Neural progenitor cell (in vitro differentiated cells): ENCODE measurements around the gene SPOCK1. TPM values are rescaled to one million over a fixed set of nuclear protein-coding genes. Genes with fewer than 3 reads are reported as not detected.

Source experiments
- DNase-seq: peaks from one replicate; pipeline ENCODE4 v3.0.0-alpha.2; 2016; ENCODE audit warnings: low spot score
- H2AFZ ChIP-seq: fragments of 200-600 bp; sonication (generic); replicated peaks from 2 replicates; pipeline ENCODE4 v1.6.1; 2016; ENCODE audit warnings: antibody characterized with exemption
- H3F3A ChIP-seq: fragments of 200-600 bp; sonication (generic); 2 replicates; pipeline ENCODE4 v1.6.1; 2016; ENCODE audit warnings: antibody characterized with exemption, low read depth
- H3K27ac ChIP-seq: fragments of 200-600 bp; sonication (generic); 2 replicates; pipeline ENCODE4 v1.5.1; 2016; ENCODE audit warnings: mild to moderate bottlenecking
- H3K27me3 ChIP-seq: fragments of 200-600 bp; sonication (generic); 2 replicates; pipeline ENCODE4 v1.6.1; 2016; ENCODE audit warnings: mild to moderate bottlenecking, moderate library complexity
- H3K36me3 ChIP-seq: fragments of 200-600 bp; sonication (generic); 2 replicates; pipeline ENCODE4 v1.5.1; 2016
- H3K4me1 ChIP-seq: fragments of 200-600 bp; sonication (generic); 2 replicates; pipeline ENCODE4 v1.6.1; 2016; ENCODE audit warnings: mixed run types
- H3K4me2 ChIP-seq: fragments of 200-600 bp; sonication (generic); 2 replicates; pipeline ENCODE4 v1.6.1; 2016
- H3K4me3 ChIP-seq: fragments of 200-600 bp; sonication (generic); 2 replicates; pipeline ENCODE4 v1.5.1; 2016
- H3K79me2 ChIP-seq: fragments of 200-600 bp; sonication (generic); 2 replicates; pipeline ENCODE4 v1.6.1; 2016; ENCODE audit warnings: low read depth
- H3K9ac ChIP-seq: fragments of 200-600 bp; sonication (generic); 2 replicates; pipeline ENCODE4 v1.6.1; 2016
- H3K9me3 ChIP-seq: fragments of 200-600 bp; sonication (generic); 2 replicates; pipeline ENCODE4 v1.5.1; 2016; ENCODE audit warnings: low read depth
- H4K20me1 ChIP-seq: fragments of 200-600 bp; sonication (generic); 2 replicates; pipeline ENCODE4 v1.6.1; 2016; ENCODE audit warnings: low read depth
- H3K27ac Mint-ChIP-seq: 3 replicates; pipeline ENCODE4 v1.8.0; 2021; ENCODE audit warnings: mixed read lengths
- H3K27me3 Mint-ChIP-seq: 2 replicates; pipeline ENCODE4 v1.8.0; 2022; ENCODE audit warnings: low read depth, mild to moderate bottlenecking, inconsistent platforms, moderate library complexity, mixed read lengths; ENCODE audit not compliant: insufficient read depth
- H3K36me3 Mint-ChIP-seq: 3 replicates; pipeline ENCODE4 v1.8.0; 2021; ENCODE audit warnings: mixed read lengths
- H3K4me1 Mint-ChIP-seq: 3 replicates; pipeline ENCODE4 v1.8.0; 2021; ENCODE audit warnings: mixed read lengths
- H3K4me3 Mint-ChIP-seq: 3 replicates; pipeline ENCODE4 v1.8.0; 2021; ENCODE audit warnings: mild to moderate bottlenecking, moderate library complexity, mixed read lengths
- H3K9me3 Mint-ChIP-seq: 3 replicates; pipeline ENCODE4 v1.8.0; 2020; ENCODE audit warnings: mixed read lengths
- EZH2 ChIP-seq: fragments of 200-600 bp; sonication (generic); IDR thresholded peaks from 2 replicates; pipeline ENCODE4 v1.6.1; 2017; ENCODE audit warnings: antibody characterized with exemption, mild to moderate bottlenecking, moderate library complexity
- EZH2phosphoT487 ChIP-seq: fragments of 200-600 bp; sonication (generic); IDR thresholded peaks from 2 replicates; pipeline ENCODE4 v1.6.1; 2017; ENCODE audit warnings: antibody characterized with exemption
- total RNA-seq: library from RNA; depleted of rRNA; stranded (reverse); fragments of >200 nt; gene quantifications from 2 replicates; pipeline ENCODE4 v1.2.3, GENCODE V29; 2015; ENCODE audit warnings: low replicate concordance
- TF ChIP-seq, protein P1 (sequence below): fragments of 200-600 bp; sonication (generic); IDR thresholded peaks from 2 replicates; pipeline ENCODE4 v1.5.1; 2017; ENCODE audit warnings: antibody characterized with exemption, mild to moderate bottlenecking

SPOCK1 gene
- total RNA-seq, 1 donor from 2014 or later: 6.9 TPM

DNA sequence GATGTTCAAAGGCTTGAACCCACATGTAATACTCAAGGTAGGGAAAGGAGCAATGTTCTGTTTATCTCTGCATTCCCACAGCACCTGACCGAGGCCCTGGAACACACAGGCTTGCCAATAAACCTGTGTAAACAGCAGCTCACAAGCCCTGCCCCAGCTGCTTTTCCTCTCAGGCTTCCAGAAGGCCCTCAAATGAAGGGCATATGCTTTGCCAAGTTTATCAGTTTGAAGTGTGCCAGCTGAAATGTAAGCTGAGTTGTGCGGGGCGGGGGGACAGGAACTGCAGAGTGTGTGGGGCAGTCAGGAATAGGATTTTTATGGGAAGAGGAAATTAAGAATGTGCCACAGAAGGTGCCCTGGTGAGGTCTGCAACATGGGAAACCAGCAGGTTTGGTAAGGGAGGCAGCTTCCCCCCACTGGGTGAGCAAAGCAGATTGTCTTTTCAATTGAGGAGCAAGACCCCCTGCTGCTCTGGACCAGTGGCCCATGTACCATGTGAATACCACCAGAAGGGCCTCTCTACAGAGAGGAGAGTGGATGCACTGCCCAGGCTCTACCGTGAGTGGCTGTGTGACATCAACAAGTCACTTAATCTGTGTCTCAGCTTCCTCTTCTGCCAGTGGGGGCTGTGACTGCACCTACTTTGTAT, 194.8 kb downstream of the SPOCK1 start:
- no peaks in the 10 kb centered on the region for H3K9me3 ChIP-seq
- H3K4me1 Mint-ChIP-seq: peaks cover 46% of the 10 kb centered on the region
- no peaks in the 10 kb centered on the region for H4K20me1 ChIP-seq
- H3K27ac ChIP-seq: no peak overlapping the region
- no peak for DNase-seq
- H3K9ac ChIP-seq: no peak overlapping the region
- peak overlapping the region; percentile 88 for H2AFZ ChIP-seq
- peaks cover 3% of the 10 kb centered on the region for H3K9me3 Mint-ChIP-seq
- H3K36me3 ChIP-seq: no peaks in the 10 kb centered on the region
- H3K4me3 Mint-ChIP-seq: no peak overlapping the region
- H3K27ac Mint-ChIP-seq: peak overlapping the region; percentile 18
- no peaks in the 10 kb centered on the region for H3K79me2 ChIP-seq
- H3K4me3 ChIP-seq: no peak overlapping the region
- no peaks in the 10 kb centered on the region for H3K27me3 Mint-ChIP-seq
- no peaks in the 10 kb centered on the region for H3K27me3 ChIP-seq
- H3K4me2 ChIP-seq: no peak overlapping the region
- peaks cover 19% of the 10 kb centered on the region for H3K4me1 ChIP-seq
- TF ChIP-seq, protein P1, sequence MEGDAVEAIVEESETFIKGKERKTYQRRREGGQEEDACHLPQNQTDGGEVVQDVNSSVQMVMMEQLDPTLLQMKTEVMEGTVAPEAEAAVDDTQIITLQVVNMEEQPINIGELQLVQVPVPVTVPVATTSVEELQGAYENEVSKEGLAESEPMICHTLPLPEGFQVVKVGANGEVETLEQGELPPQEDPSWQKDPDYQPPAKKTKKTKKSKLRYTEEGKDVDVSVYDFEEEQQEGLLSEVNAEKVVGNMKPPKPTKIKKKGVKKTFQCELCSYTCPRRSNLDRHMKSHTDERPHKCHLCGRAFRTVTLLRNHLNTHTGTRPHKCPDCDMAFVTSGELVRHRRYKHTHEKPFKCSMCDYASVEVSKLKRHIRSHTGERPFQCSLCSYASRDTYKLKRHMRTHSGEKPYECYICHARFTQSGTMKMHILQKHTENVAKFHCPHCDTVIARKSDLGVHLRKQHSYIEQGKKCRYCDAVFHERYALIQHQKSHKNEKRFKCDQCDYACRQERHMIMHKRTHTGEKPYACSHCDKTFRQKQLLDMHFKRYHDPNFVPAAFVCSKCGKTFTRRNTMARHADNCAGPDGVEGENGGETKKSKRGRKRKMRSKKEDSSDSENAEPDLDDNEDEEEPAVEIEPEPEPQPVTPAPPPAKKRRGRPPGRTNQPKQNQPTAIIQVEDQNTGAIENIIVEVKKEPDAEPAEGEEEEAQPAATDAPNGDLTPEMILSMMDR: no peak
- TF ChIP-seq EZH2phosphoT487 (no peak), EZH2 (no peak)
- H3F3A ChIP-seq: no peaks in the 10 kb centered on the region
- no peaks in the 10 kb centered on the region for H3K36me3 Mint-ChIP-seq

DNA sequence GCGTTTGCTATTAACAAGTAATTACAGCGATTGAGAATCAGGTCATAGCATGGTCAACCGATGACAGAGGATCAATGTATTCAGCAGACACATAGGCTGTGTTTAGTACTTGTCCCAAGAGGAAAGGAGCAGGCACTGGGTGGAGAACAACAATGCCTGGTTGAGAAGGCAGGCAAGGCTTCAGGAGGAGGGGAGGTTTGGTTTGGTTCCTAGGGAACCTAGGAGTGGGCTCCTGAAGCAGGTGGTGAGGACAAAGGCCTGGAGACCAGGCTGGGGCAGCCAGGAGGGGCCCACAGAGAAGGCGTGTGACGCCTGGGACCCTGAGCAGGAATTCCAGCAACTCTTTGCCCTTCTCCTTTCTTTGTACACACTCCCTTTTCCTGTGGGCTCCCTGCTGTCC, 195.6 kb downstream of the SPOCK1 start:
- Histone ChIP-seq H3K9ac (no peak overlapping the region), H3F3A (no peaks in the 10 kb centered on the region), H3K27me3 (no peaks in the 10 kb centered on the region), H3K4me3 (no peak overlapping the region), H4K20me1 (no peaks in the 10 kb centered on the region), H3K4me1 (peaks cover 15% of the 10 kb centered on the region), H3K27ac (no peak overlapping the region), H3K4me2 (no peak overlapping the region), H3K79me2 (no peaks in the 10 kb centered on the region), H3K36me3 (no peaks in the 10 kb centered on the region), H3K9me3 (no peaks in the 10 kb centered on the region), H2AFZ (peak overlapping the region; percentile 88)
- Mint-ChIP-seq H3K27ac (peak overlapping the region; percentile 35), H3K36me3 (no peaks in the 10 kb centered on the region), H3K4me1 (peaks cover 40% of the 10 kb centered on the region), H3K9me3 (peaks cover 3% of the 10 kb centered on the region), H3K4me3 (no peak overlapping the region), H3K27me3 (no peaks in the 10 kb centered on the region)
- TF ChIP-seq, protein P1: no peak
- no peak for TF ChIP-seq EZH2phosphoT487
- no peak for TF ChIP-seq EZH2
- DNase-seq: no peak

DNA sequence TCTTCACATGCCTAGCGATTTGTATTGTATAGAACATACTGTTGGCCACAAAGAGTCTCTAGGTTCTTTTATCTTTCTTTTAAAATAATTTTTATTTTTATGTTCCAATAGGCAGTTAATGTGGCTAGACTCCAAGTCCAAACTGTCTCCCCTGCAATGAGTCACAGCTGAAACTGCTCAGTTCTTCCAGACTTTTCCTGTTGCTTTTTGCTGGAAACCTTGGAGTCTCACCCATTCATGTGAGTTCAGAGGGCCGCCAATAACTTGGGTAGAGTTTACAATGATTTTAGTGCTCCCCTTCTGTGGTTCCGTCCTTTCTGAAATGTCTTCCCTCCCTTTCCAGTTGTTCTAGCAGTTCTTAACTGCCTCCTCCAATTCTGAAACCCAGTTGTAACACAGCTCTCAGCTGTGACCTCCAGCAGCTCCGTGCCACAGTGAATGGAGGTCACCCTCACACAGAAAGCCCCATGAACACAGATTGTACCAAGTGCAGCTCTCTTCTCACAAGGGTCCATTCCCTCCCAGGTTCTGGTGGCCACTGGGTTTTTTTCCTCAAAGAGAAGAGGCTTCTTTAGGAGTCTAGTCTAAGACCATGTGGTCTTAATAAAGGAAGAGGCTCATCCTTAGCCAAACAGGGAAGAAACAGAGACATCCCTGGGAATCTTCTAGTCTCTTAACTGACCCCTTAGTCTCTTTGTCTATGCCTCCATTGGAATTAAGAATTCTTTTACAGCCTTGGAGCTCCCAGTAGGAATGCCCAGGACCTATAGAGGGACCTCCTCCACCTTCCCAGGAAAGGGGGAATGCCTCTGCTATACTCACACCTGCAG, 198.5 kb downstream of the SPOCK1 start:
- Histone ChIP-seq H3K9me3 (no peaks in the 10 kb centered on the region), H3K27ac (no peak overlapping the region), H2AFZ (no peak overlapping the region), H3K9ac (no peak overlapping the region), H3K4me3 (no peak overlapping the region), H4K20me1 (no peaks in the 10 kb centered on the region), H3K27me3 (no peaks in the 10 kb centered on the region), H3K4me1 (peaks cover 27% of the 10 kb centered on the region), H3F3A (no peaks in the 10 kb centered on the region), H3K36me3 (no peaks in the 10 kb centered on the region), H3K79me2 (no peaks in the 10 kb centered on the region), H3K4me2 (no peak overlapping the region)
- TF ChIP-seq EZH2 (no peak), EZH2phosphoT487 (no peak)
- TF ChIP-seq, protein P1: no peak
- Mint-ChIP-seq H3K27me3 (no peaks in the 10 kb centered on the region), H3K4me1 (peaks cover 32% of the 10 kb centered on the region), H3K9me3 (peaks cover 3% of the 10 kb centered on the region), H3K27ac (no peak overlapping the region), H3K4me3 (no peak overlapping the region), H3K36me3 (no peaks in the 10 kb centered on the region)
- no peak for DNase-seq
